GM12878 (cell line): ENCODE measurements around the gene TBCD. TPM values are rescaled to one million over a fixed set of nuclear protein-coding genes. Genes with fewer than 3 reads are reported as not detected.

Experiments used
- ATAC-seq: fragments of 200-7000 bp; cut with Tn5 transposase; 3 replicates; pipeline ENCODE4 v1.9.1; 2020; ENCODE audit warnings: mild to moderate bottlenecking, moderate library complexity
- BruUV-seq: library from RNA; stranded (reverse); fragments of 400-500 nt; replicated peaks from 2 replicates; lab custom pipeline; 2021; lab: Mats Ljungman, UMichigan
- CTCF ChIA-PET: fragments of 300-600 bp; sonication (Branson Sonifier 250); formaldehyde crosslinking; extraction: SDS; loops from one replicate; lab custom pipeline; 2021; ENCODE audit warnings: inconsistent platforms; lab: Yijun Ruan, JAX
- POLR2A ChIA-PET: fragments of 350-600 bp; formaldehyde crosslinking; extraction: SDS; loops from one replicate; lab custom pipeline; 2021; ENCODE audit warnings: inconsistent platforms; lab: Charles Lee
- RAD21 ChIA-PET: fragments of 300-600 bp; sonication (Branson Sonifier 250); formaldehyde crosslinking; loops from one replicate; lab custom pipeline; 2023; ENCODE audit warnings: antibody characterized with exemption; ENCODE audit not compliant: unreplicated experiment; lab: Charles Lee
- SMC1A ChIA-PET: fragments of 300-600 bp; sonication (Branson Sonifier 250); formaldehyde crosslinking; loops from one replicate; lab custom pipeline; 2023; ENCODE audit not compliant: unreplicated experiment, uncharacterized antibody; lab: Charles Lee
- DNase-seq: peaks from one replicate; pipeline ENCODE4 v3.0.0-alpha.2; 2011; ENCODE audit warnings: low read depth, low spot score
- FAIRE-seq: peaks from 3 replicates; lab custom pipeline; 2011; peaks lifted over from hg19 to GRCh38; lab: Jason Lieb, UNC
- H2AFZ ChIP-seq: 2 replicates; pipeline ENCODE4 v1.6.0; 2011; ENCODE audit warnings: low read depth, low read length, control low read depth; ENCODE audit not compliant: control insufficient read depth
- H3K27ac ChIP-seq: 2 replicates; pipeline ENCODE4 v1.5.1; 2011; ENCODE audit warnings: control low read depth; ENCODE audit not compliant: control insufficient read depth, insufficient read depth
- H3K27me3 ChIP-seq, 2 experiments: replicated peaks in 1 of 2; 2 replicates each; pipeline versions ENCODE4 v1.6.0 to v1.6.1; 2011; ENCODE audit warnings: low read length in 1 of 2; ENCODE audit not compliant: control insufficient read depth in 2 of 2, insufficient read depth in 2 of 2
- H3K36me3 ChIP-seq, 2 experiments: 2 replicates each; pipeline ENCODE4 v1.5.1; 2011; ENCODE audit warnings: low read length in 1 of 2; ENCODE audit not compliant: control insufficient read depth in 2 of 2, insufficient read depth in 2 of 2
- H3K4me1 ChIP-seq: 2 replicates; pipeline ENCODE4 v1.6.1; 2011; ENCODE audit warnings: mild to moderate bottlenecking, low read length, moderate library complexity, mixed read lengths; ENCODE audit not compliant: control insufficient read depth, insufficient read depth
- H3K4me2 ChIP-seq: 2 replicates; pipeline ENCODE4 v1.6.0; 2011; ENCODE audit warnings: control low read depth; ENCODE audit not compliant: control insufficient read depth, insufficient read depth
- H3K4me3 ChIP-seq: fragments of 200-600 bp; sonication (generic); 2 replicates; pipeline ENCODE4 v1.5.1; 2016
- H3K79me2 ChIP-seq: 2 replicates; pipeline ENCODE4 v1.6.0; 2011; ENCODE audit warnings: low read length; ENCODE audit not compliant: control insufficient read depth, insufficient read depth
- H3K9ac ChIP-seq: 2 replicates; pipeline ENCODE4 v1.8.0; 2011; ENCODE audit warnings: low read length, control low read depth, mixed read lengths; ENCODE audit not compliant: control insufficient read depth, insufficient read depth
- H3K9me3 ChIP-seq: replicated peaks from 3 replicates; pipeline ENCODE4 v1.5.1; 2011; ENCODE audit warnings: mild to moderate bottlenecking, low read length; ENCODE audit not compliant: control insufficient read depth, insufficient read depth
- H4K20me1 ChIP-seq: 2 replicates; pipeline ENCODE4 v1.6.0; 2011; ENCODE audit not compliant: control insufficient read depth, insufficient read depth
- HSF1 ChIP-seq: fragments of 150-350 bp; IDR thresholded peaks from 2 replicates; pipeline ENCODE4 v1.6.1; 2014; ENCODE audit warnings: mild to moderate bottlenecking, low read depth, low read length
- JUND ChIP-seq: IDR thresholded peaks from 2 replicates; pipeline ENCODE4 v1.6.1; 2012; ENCODE audit warnings: low read depth, mild to moderate bottlenecking, low read length, improper control_type of control experiment, moderate library complexity
- KDM1A ChIP-seq: fragments of 200-600 bp; sonication (generic); IDR thresholded peaks from 2 replicates; pipeline ENCODE4 v1.6.1; 2016; ENCODE audit warnings: borderline replicate concordance
- KLF5 ChIP-seq: fragments of 450-650 bp; IDR thresholded peaks from 2 replicates; pipeline ENCODE4 v1.6.1; 2014; ENCODE audit warnings: mild to moderate bottlenecking; ENCODE audit not compliant: partially characterized antibody
- MEF2A ChIP-seq: IDR thresholded peaks from 2 replicates; pipeline ENCODE4 v1.6.1; 2011; ENCODE audit warnings: low read depth, mild to moderate bottlenecking, low read length, moderate library complexity; ENCODE audit not compliant: insufficient read depth
- RUNX3 ChIP-seq: IDR thresholded peaks from 2 replicates; pipeline ENCODE4 v1.6.1; 2012; ENCODE audit warnings: low read length, inconsistent platforms
- SIX5 ChIP-seq: IDR thresholded peaks from 2 replicates; pipeline ENCODE4 v1.6.1; 2011; ENCODE audit warnings: mild to moderate bottlenecking, low read depth, low read length, moderate library complexity; ENCODE audit not compliant: severe bottlenecking
- SUPT20H ChIP-seq: IDR thresholded peaks from 2 replicates; pipeline ENCODE4 v1.6.1; 2011; ENCODE audit warnings: low read depth, mild to moderate bottlenecking, low read length, moderate library complexity, borderline replicate concordance; ENCODE audit not compliant: control insufficient read depth
- WRNIP1 ChIP-seq: IDR thresholded peaks from 2 replicates; pipeline ENCODE4 v1.6.1; 2011; ENCODE audit warnings: low read depth, low read length, improper control_type of control experiment, borderline replicate concordance
- ZBTB4 ChIP-seq: fragments of 450-650 bp; formaldehyde crosslinking; IDR thresholded peaks from 2 replicates; pipeline ENCODE4 v1.4.0; 2022; ENCODE audit warnings: mild to moderate bottlenecking, moderate library complexity
- WGBS: methylation state at CpG from one replicate; pipeline ENCODE4 v1.1.6; 2016; ENCODE audit warnings: low lambda C conversion rate; ENCODE audit not compliant: insufficient replicate concordance, insufficient coverage; ENCODE audit errors: missing lambda C conversion rate; 5-methylcytosine and 5-hydroxymethylcytosine counted together
- in situ Hi-C: fragments of 300-500 bp; cut with MboI; formaldehyde crosslinking; loops from 9 replicates; pipeline ENCODE4 v1.14.3; 2018; ENCODE audit warnings: mixed read lengths
- intact Hi-C: fragments of 100-400 bp; cut with micrococcal nuclease; formaldehyde crosslinking; loops from one replicate; pipeline ENCODE4 v1.14.2; 2022; ENCODE audit not compliant: unreplicated experiment
- polyA plus RNA-seq, 11 experiments: library from polyadenylated mRNA; depleted of rRNA in 4 of 11; unstranded in 6 of 11; stranded (reverse) in 5 of 11; fragments of >200 nt; fragmentation: Nextera tagmentation in 4 of 11; fragmentation: Illumina TruSeq in 1 of 11; extraction: Ambion mirVana in 4 of 11; extraction: Trizol in 1 of 11; gene quantifications; 1 replicate in 1 of 11; 2 replicates in 10 of 11; pipeline versions ENCODE4 v1.2.1 to v1.2.3, GENCODE V29; 2011 to 2016; ENCODE audit warnings: inconsistent platforms in 2 of 11, missing spikeins in 2 of 11, low read depth in 1 of 11
- total RNA-seq, 4 experiments: library from RNA; depleted of rRNA in 3 of 4; stranded (reverse); fragments of >200 nt in 3 of 4; fragmentation: Illumina TruSeq in 1 of 4; extraction: Trizol in 1 of 4; gene quantifications; 2 replicates each; pipeline versions ENCODE4 v1.2.1 to v1.2.3, GENCODE V29; 2013 to 2021
- TF ChIP-seq, protein P1 (sequence below): IDR thresholded peaks from 2 replicates; pipeline ENCODE4 v1.6.1; 2011; ENCODE audit warnings: low read depth, low read length, improper control_type of control experiment, borderline replicate concordance

Gene TBCD
- total and polyA plus RNA-seq, 10 of the 15 experiments (the other 5 are each of a cell fraction or from before 2014, with no cell fraction given), result 10.3 to 114 (median 52.4) TPM

- ATAC-seq (no peak), DNase-seq (no peak), FAIRE-seq (no peak)
- BruUV-seq, result no TSS peak
- Histone ChIP-seq H3K9ac (no peak overlapping the region), H3K27ac (no peak overlapping the region; the same call in 1 of the 2 replicates), H3K27me3 (no peaks in the 10 kb centered on the region), H3K4me1 (peaks cover 63% of the 10 kb centered on the region), H3K9me3 (no peaks in the 10 kb centered on the region), H3K79me2 (peaks cover 68% of the 10 kb centered on the region), H3K4me2 (no peak overlapping the region), H2AFZ (no peak overlapping the region), H4K20me1 (no peaks in the 10 kb centered on the region), H3K36me3 (peaks cover 14 to 25% of the 10 kb centered on the region in 2 experiments; a peak in 3 of 4 replicates), H3K4me3 (no peak overlapping the region)
- intact Hi-C loops, result no loop called here
- RAD21 ChIA-PET, result interaction anchor here (1.8 to 3.1 kb wide), 2 partner anchors 10 to 88 kb away, joined by 13 to 30 read pairs; no protein-coding TSS in a partner anchor
- in situ Hi-C loops, result no loop called here
- CTCF ChIA-PET, result interaction anchor here (1.1 to 3.1 kb wide), 5 partner anchors 10 to 102 kb away, joined by 3 to 13 read pairs (median 7); no protein-coding TSS in a partner anchor
- SMC1A ChIA-PET, result interaction anchor here (1.1 to 1.6 kb wide), 4 partner anchors 9 to 42 kb away, joined by 3 to 15 read pairs (median 3); no protein-coding TSS in a partner anchor
- POLR2A ChIA-PET, result interaction anchor here (0.5 to 2.8 kb wide), 2 partner anchors 10 to 28 kb away, joined by 3 to 17 read pairs; no protein-coding TSS in a partner anchor
- TF ChIP-seq ZBTB4 (CRISPR knock-in tag), result no peak
- TF ChIP-seq KDM1A, result no peak
- TF ChIP-seq, protein P1, sequence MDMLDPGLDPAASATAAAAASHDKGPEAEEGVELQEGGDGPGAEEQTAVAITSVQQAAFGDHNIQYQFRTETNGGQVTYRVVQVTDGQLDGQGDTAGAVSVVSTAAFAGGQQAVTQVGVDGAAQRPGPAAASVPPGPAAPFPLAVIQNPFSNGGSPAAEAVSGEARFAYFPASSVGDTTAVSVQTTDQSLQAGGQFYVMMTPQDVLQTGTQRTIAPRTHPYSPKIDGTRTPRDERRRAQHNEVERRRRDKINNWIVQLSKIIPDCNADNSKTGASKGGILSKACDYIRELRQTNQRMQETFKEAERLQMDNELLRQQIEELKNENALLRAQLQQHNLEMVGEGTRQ, result no peak
- no peak for TF ChIP-seq KLF5
- TF ChIP-seq HSF1, result no peak
- TF ChIP-seq RUNX3, result no peak
- no peak for TF ChIP-seq WRNIP1
- no peak for TF ChIP-seq SUPT20H
- TF ChIP-seq MEF2A, result no peak
- TF ChIP-seq JUND, result no peak
- TF ChIP-seq SIX5, result no peak
- WGBS, result 95% methylated on average over 35 of the region's 35 CpGs
These were observed 118.2 kb downstream of the TBCD start for GRCh38 chr17:82870091-82870491.
